ENCODE data around the gene ADO. TPM values are rescaled to one million over a fixed set of nuclear protein-coding genes. Genes with fewer than 3 reads are reported as not detected.

The ADO gene
- total RNA-seq, result 10 to 100 TPM; 10.5 to 17.5 (median 15.6) TPM
- total RNA-seq (2013), result 16.6 TPM
- total RNA-seq, result 24.1 to 257 (median 55.8) reads per million in 29 experiments

GRCh38 chr10:62804356-62805230 is at the start of gene ADO:
TSS of gene ADO (plus strand) at chr10:62804720. CDS start at chr10:62805060, 340 bp downstream.
- Mint-ChIP-seq H3K36me3 (peaks cover 8% of the 10 kb centered on the region), H3K4me3 (peak within 1 kb of the TSS; percentile 91 to 98 (median 95)), H3K27me3 (no peaks in the 10 kb centered on the region), H3K9me3 (no peaks in the 10 kb centered on the region), H3K4me1 (peaks cover 37 to 46% (median 40%) of the 10 kb centered on the region in 3 donors), H3K27ac (peak within 1 kb of the TSS; percentile 95 to 99)
- Histone ChIP-seq H3K9me3 (no peaks in the 10 kb centered on the region), H3K27ac (ENCODE audit: low read length) (peak within 1 kb of the TSS; percentile 92), H3K4me1 (ENCODE audit: control insufficient read depth in 1 of 2, extremely low read depth in 1 of 2, insufficient read depth in 2 of 2, low read length in 2 of 2) (peaks cover 13 to 20% of the 10 kb centered on the region in 2 experiments), H3K4me3 (ENCODE audit: control insufficient read depth in 1 of 2, extremely low read depth in 1 of 2, low read length in 1 of 2) (peak within 1 kb of the TSS; percentile 66 to 98), H3K27me3 (replicated peaks in 1 of 2; ENCODE audit: control insufficient read depth in 2 of 2, extremely low read depth in 1 of 2, insufficient read depth in 2 of 2, low read length in 1 of 2) (no peaks in the 10 kb centered on the region), H3K36me3 (ENCODE audit: control insufficient read depth in 2 of 2, extremely low read depth in 1 of 2, insufficient read depth in 1 of 2, low read length in 1 of 2) (peaks cover 0 to 6% of the 10 kb centered on the region in 2 donors)
- ATAC-seq (replicated peaks in 1 of 4), result peak; percentile 86 to 91 (median 88)
- DNase-seq, result peak; percentile 48 to 86 (median 73)
- POLR2A ChIA-PET, result interaction anchor here (0.6 to 1.6 kb wide), 4 partner anchors 12 to 167 kb away, joined by 3 to 4 read pairs (median 4); partner anchors contain the start of gene EGR2 (in 1 of the 2)
- WGBS (ENCODE audit: insufficient coverage), result under 1% methylated on average over 87 of the region's 87 CpGs
- CTCF ChIA-PET, result interaction anchor here (0.8 to 4.0 kb wide), 5 partner anchors 10 to 327 kb away, joined by 3 to 34 read pairs (median 3); partner anchors contain the start of gene EGR2 (in 1 of the 2)

GRCh38 chr10:62754963-62755362 is 49.6 kb upstream of the ADO start:
- ATAC-seq (replicated peaks in 1 of 4) (no peak), DNase-seq (no peak)
- 100% methylated on average over 1 of the region's 1 CpG for WGBS (ENCODE audit: insufficient coverage)
- Mint-ChIP-seq H3K27ac (no peak overlapping the region), H3K36me3 (no peaks in the 10 kb centered on the region), H3K4me1 (peaks cover 25 to 28% (median 26%) of the 10 kb centered on the region in 3 donors), H3K9me3 (no peaks in the 10 kb centered on the region), H3K4me3 (no peak overlapping the region), H3K27me3 (no peaks in the 10 kb centered on the region)
- Histone ChIP-seq H3K4me3 (ENCODE audit: control insufficient read depth in 1 of 2, extremely low read depth in 1 of 2, low read length in 1 of 2) (no peak overlapping the region), H3K27me3 (replicated peaks in 1 of 2; ENCODE audit: control insufficient read depth in 2 of 2, extremely low read depth in 1 of 2, insufficient read depth in 2 of 2, low read length in 1 of 2) (no peaks in the 10 kb centered on the region), H3K27ac (ENCODE audit: low read length) (no peak overlapping the region), H3K9me3 (no peaks in the 10 kb centered on the region), H3K4me1 (ENCODE audit: control insufficient read depth in 1 of 2, extremely low read depth in 1 of 2, insufficient read depth in 2 of 2, low read length in 2 of 2) (peaks cover 12 to 16% of the 10 kb centered on the region in 2 experiments), H3K36me3 (ENCODE audit: control insufficient read depth in 2 of 2, extremely low read depth in 1 of 2, insufficient read depth in 1 of 2, low read length in 1 of 2) (no peaks in the 10 kb centered on the region)
- CTCF ChIA-PET, result no interaction called here
- POLR2A ChIA-PET, result no interaction called here

DNA sequence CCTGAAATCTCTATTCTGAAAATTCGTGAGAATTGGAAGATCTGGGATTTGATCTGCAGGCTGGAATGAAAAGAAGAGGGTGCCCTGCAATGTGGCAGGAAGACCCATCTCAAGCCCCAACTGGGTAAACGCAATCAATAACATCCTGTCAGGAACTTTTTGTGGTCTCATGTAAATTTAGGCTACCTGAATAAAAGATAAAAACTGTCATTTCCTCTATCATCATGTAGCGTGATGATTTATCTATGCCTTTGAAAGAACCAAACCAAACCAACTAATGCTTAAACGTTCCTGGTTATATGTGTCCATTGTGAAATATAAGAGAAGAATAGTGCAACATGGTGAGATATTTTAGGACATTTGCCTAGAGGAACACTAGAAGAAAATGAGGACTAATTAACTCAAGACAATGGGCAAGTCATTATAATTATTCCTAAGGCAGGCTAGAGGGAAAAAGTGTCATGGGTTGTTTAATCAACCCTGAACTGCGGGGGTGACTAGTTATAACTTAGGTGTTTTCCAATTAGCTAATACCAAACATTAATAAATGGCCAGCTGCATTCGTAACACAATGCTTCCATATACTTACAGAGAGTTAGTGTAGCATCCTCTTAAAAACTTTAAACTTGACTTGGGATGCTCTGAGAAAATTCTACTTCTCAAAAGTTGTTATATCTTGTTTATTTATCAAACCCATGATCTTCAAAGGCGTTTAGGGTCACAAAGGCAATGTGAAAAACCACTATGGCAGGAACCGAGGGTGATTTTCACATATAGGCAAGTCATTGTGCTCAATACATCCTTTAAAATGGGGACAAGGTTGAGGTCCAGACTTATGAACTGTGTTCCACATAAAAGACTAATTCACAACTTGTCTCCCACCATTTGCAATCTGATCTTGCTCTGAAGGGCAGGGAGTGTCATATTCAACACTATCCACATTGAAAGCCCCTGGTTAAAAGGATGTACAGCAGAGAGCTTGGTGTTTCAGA is 48.6 kb upstream of the ADO start:
- peak; percentile 73 to 85 (median 81) for ATAC-seq (replicated peaks in 1 of 4)
- CTCF ChIA-PET, result no interaction called here

DNA sequence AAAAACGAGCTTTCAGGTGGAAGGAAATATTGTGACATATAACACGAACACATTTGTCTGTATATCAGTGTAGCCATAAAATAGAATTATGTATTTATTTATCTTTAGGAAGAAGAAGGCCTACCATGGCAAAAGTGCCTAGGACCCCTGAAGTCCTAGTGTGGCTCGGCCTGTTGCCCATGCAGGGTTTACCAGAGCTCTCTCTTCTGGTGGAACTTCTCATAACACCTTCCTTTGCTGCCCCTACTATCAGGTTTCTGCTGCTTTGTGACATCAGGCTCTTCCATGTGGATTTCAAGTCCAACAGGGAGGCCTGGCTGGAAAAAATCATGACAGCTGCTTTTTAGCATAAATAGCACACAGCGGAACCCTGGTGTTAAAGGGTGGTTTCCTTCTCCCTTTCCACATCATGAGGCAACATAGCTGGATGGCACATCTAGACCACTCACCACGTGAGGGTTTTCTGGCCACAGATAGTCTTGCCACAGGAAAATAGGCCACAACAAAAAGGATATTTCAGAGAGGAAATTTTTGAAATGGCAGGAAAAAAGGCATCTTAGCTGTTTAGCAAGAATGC is 44.8 kb upstream of the ADO start:
- no peak for ATAC-seq (replicated peaks in 1 of 4)
- Mint-ChIP-seq H3K9me3 (no peaks in the 10 kb centered on the region), H3K27me3 (no peaks in the 10 kb centered on the region), H3K4me3 (no peak overlapping the region), H3K36me3 (no peaks in the 10 kb centered on the region), H3K27ac (no peak overlapping the region), H3K4me1 (peaks cover 21 to 31% (median 28%) of the 10 kb centered on the region in 3 donors)
- POLR2A ChIA-PET, result no interaction called here
- 100% methylated on average over 1 of the region's 5 CpGs for WGBS (ENCODE audit: insufficient coverage)
- DNase-seq, result no peak
- Histone ChIP-seq H3K9me3 (no peaks in the 10 kb centered on the region), H3K4me3 (ENCODE audit: control insufficient read depth in 1 of 2, extremely low read depth in 1 of 2, low read length in 1 of 2) (no peak overlapping the region), H3K4me1 (ENCODE audit: control insufficient read depth in 1 of 2, extremely low read depth in 1 of 2, insufficient read depth in 2 of 2, low read length in 2 of 2) (peaks cover 12 to 16% of the 10 kb centered on the region in 2 experiments), H3K27ac (ENCODE audit: low read length) (no peak overlapping the region), H3K36me3 (ENCODE audit: control insufficient read depth in 2 of 2, extremely low read depth in 1 of 2, insufficient read depth in 1 of 2, low read length in 1 of 2) (no peaks in the 10 kb centered on the region), H3K27me3 (replicated peaks in 1 of 2; ENCODE audit: control insufficient read depth in 2 of 2, extremely low read depth in 1 of 2, insufficient read depth in 2 of 2, low read length in 1 of 2) (no peaks in the 10 kb centered on the region)
- CTCF ChIA-PET, result no interaction called here

More for the DNA sequence above, 48.6 kb upstream of the ADO start:
- Mint-ChIP-seq H3K4me3 (peak overlapping the region in 1 of 3 donors; percentile 38), H3K9me3 (no peaks in the 10 kb centered on the region), H3K4me1 (peaks cover 25 to 28% (median 26%) of the 10 kb centered on the region in 3 donors), H3K36me3 (no peaks in the 10 kb centered on the region), H3K27ac (peak overlapping the region in 1 of 2 donors; percentile 58), H3K27me3 (no peaks in the 10 kb centered on the region)
- Histone ChIP-seq H3K4me1 (ENCODE audit: control insufficient read depth in 1 of 2, extremely low read depth in 1 of 2, insufficient read depth in 2 of 2, low read length in 2 of 2) (peaks cover 12 to 16% of the 10 kb centered on the region in 2 experiments), H3K36me3 (ENCODE audit: control insufficient read depth in 2 of 2, extremely low read depth in 1 of 2, insufficient read depth in 1 of 2, low read length in 1 of 2) (no peaks in the 10 kb centered on the region), H3K27me3 (replicated peaks in 1 of 2; ENCODE audit: control insufficient read depth in 2 of 2, extremely low read depth in 1 of 2, insufficient read depth in 2 of 2, low read length in 1 of 2) (no peaks in the 10 kb centered on the region), H3K4me3 (ENCODE audit: control insufficient read depth in 1 of 2, extremely low read depth in 1 of 2, low read length in 1 of 2) (no peak overlapping the region), H3K9me3 (no peaks in the 10 kb centered on the region), H3K27ac (ENCODE audit: low read length) (peak overlapping the region; percentile 7)
- no CpG with 5 or more reads among the region's 8 CpGs for WGBS (ENCODE audit: insufficient coverage)
- POLR2A ChIA-PET, result interaction anchor here in 1 of 2 donors (0.6 kb wide), 1 partner anchor 27 kb away, joined by 7 read pairs; no protein-coding TSS in a partner anchor
- peak in 1 of 35 experiments; percentile 47 for DNase-seq

DNA sequence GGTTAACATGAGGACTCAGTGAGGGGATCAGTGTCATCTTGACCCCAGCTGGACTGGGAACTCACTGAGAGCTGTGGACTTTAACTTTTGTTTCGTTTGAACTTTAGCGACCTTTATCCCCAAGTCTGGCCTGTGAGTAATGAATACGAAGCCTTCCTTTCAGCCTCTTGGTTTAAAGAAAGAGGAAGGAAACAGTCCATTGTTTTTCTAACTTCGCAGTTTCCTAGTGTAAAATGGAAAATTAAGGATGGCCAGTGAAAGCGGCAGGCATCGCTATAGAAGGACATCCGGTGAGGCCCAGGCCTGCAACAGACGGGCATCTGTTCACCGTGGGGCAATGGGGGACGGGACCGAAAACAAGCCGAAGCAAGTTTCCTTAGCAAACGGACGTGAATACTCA is 44.1 kb upstream of the ADO start:
- no peak for ATAC-seq (replicated peaks in 1 of 4)
- CTCF ChIA-PET, result interaction anchor here in 1 of 2 donors (0.6 kb wide), 1 partner anchor 23 kb away, joined by 3 read pairs; no protein-coding TSS in a partner anchor
- Histone ChIP-seq H3K4me1 (ENCODE audit: control insufficient read depth in 1 of 2, extremely low read depth in 1 of 2, insufficient read depth in 2 of 2, low read length in 2 of 2) (peaks cover 9 to 11% of the 10 kb centered on the region in 2 experiments), H3K27me3 (replicated peaks in 1 of 2; ENCODE audit: control insufficient read depth in 2 of 2, extremely low read depth in 1 of 2, insufficient read depth in 2 of 2, low read length in 1 of 2) (no peaks in the 10 kb centered on the region), H3K4me3 (ENCODE audit: control insufficient read depth in 1 of 2, extremely low read depth in 1 of 2, low read length in 1 of 2) (no peak overlapping the region), H3K36me3 (ENCODE audit: control insufficient read depth in 2 of 2, extremely low read depth in 1 of 2, insufficient read depth in 1 of 2, low read length in 1 of 2) (no peaks in the 10 kb centered on the region), H3K9me3 (no peaks in the 10 kb centered on the region), H3K27ac (ENCODE audit: low read length) (no peak overlapping the region)
- no peak overlapping the region for H3K27ac Mint-ChIP-seq
- H3K4me1 Mint-ChIP-seq, result peaks cover 14 to 25% (median 21%) of the 10 kb centered on the region in 3 donors
- WGBS (ENCODE audit: insufficient coverage), result 84% methylated on average over 8 of the region's 14 CpGs
- POLR2A ChIA-PET, result interaction anchor here in 1 of 2 donors (0.5 to 0.6 kb wide), 2 partner anchors 238 to 545 kb away, joined by 3 to 4 read pairs; no protein-coding TSS in a partner anchor
- no peak for DNase-seq
- no peaks in the 10 kb centered on the region for H3K27me3 Mint-ChIP-seq
- no peak overlapping the region for H3K4me3 Mint-ChIP-seq
- no peaks in the 10 kb centered on the region for H3K36me3 Mint-ChIP-seq
- no peaks in the 10 kb centered on the region for H3K9me3 Mint-ChIP-seq
